ENCODE data around the gene STRBP.

STRBP gene

DNA sequence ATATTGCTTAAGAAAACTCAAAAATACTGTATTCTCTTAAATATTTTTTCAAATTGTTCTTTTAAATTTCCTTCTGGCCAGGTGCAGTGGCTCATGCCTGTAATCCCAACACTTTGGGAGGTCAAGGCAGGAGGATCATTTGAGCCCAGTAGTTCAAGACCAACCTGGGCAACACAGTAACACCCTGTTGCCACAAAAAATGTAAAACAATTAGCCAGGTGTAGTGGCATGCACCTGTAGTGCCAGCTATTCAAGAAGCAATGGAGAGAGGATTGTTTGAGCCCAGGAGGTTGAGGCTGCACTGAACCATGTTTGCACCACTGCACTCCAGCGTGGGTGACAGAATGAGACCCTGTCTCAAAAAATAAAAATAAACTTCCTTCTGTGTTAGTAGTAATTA is 94.3 kb downstream of the STRBP start:
- Mint-ChIP-seq H3K36me3 (peaks cover 3% of the 10 kb centered on the region), H3K27ac (no peak overlapping the region), H3K4me3 (no peak overlapping the region), H3K9me3 (no peaks in the 10 kb centered on the region), H3K4me1 (peaks cover 2% of the 10 kb centered on the region), H3K27me3 (no peaks in the 10 kb centered on the region)
- CTCF ChIA-PET = no interaction called here
- no peak for DNase-seq

- Mint-ChIP-seq H3K27ac (no peak overlapping the region), H3K27me3 (no peaks in the 10 kb centered on the region), H3K4me1 (peaks cover 2% of the 10 kb centered on the region), H3K9me3 (no peaks in the 10 kb centered on the region), H3K36me3 (peaks cover 3% of the 10 kb centered on the region), H3K4me3 (no peak overlapping the region)
- CTCF ChIA-PET = no interaction called here
- no peak for DNase-seq
These were observed 98.5 kb downstream of the STRBP start for GRCh38 chr9:123169926-123170325.

DNA sequence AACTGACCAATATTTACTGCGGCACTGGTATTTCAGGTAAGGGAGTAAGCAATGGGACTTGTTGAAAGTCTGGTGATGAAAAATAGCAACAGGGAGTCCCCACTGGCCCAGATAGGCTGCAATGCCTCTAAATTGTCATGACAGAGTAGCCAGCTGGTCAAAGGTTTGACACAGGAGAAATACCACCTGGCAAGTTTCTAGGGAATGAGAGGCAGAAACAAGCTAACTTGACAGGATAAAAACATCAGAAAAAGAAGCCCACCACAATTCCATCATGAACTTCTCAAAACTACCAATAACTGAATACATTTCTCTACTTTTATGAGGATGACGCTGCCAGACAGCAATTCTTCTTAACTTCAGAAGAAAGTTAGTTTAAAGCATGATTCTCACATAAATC is 99.8 kb downstream of the STRBP start:
- Mint-ChIP-seq H3K27ac (no peak overlapping the region), H3K9me3 (no peaks in the 10 kb centered on the region), H3K4me1 (no peaks in the 10 kb centered on the region), H3K4me3 (no peak overlapping the region), H3K27me3 (no peaks in the 10 kb centered on the region), H3K36me3 (peaks cover 3% of the 10 kb centered on the region)
- CTCF ChIA-PET = no interaction called here
- DNase-seq = no peak

DNA sequence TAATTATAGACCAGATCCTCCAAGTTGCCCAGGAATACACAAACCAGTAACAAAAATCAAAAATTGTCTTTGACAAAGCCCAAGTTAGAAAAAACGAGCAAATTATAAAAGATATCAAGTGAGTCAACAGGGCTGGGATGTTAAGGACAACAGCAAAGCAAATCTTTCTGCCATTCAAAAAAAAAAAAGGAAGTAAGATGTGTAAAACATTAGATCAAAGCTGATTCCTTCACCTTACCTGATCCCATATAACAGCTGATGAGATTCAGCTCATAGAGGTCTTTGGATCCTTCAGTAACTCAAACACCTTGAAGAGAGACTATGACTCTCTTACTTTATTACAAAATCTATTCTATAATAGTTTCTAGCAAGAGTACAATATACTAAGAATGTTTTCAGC is 100.9 kb downstream of the STRBP start:
- DNase-seq = no peak
- Mint-ChIP-seq H3K36me3 (peaks cover 3% of the 10 kb centered on the region), H3K27ac (no peak overlapping the region), H3K9me3 (no peaks in the 10 kb centered on the region), H3K4me3 (no peak overlapping the region), H3K4me1 (no peaks in the 10 kb centered on the region), H3K27me3 (no peaks in the 10 kb centered on the region)
- CTCF ChIA-PET = no interaction called here

DNA sequence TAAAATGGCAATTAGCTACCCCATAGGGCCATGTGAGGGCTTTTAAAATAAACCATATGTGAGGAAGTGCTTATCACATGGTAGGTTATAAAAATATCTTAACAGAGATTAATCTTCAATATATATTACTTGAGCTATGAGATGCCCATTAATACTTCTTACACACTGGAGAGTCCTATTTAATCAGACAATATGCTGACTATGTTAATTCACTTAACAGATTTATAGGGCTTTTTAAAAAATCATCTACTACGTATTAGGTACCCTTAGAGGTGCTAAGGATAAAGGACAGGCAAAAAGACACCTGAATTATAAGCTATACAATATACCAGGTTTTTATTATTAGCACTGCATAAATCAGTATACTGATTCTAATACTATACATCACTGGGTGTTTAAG is 102.6 kb downstream of the STRBP start:
- Mint-ChIP-seq H3K27ac (no peak overlapping the region), H3K4me1 (no peaks in the 10 kb centered on the region), H3K9me3 (no peaks in the 10 kb centered on the region), H3K27me3 (no peaks in the 10 kb centered on the region), H3K4me3 (no peak overlapping the region), H3K36me3 (peaks cover 3% of the 10 kb centered on the region)
- no peak for DNase-seq
- CTCF ChIA-PET = no interaction called here

DNA sequence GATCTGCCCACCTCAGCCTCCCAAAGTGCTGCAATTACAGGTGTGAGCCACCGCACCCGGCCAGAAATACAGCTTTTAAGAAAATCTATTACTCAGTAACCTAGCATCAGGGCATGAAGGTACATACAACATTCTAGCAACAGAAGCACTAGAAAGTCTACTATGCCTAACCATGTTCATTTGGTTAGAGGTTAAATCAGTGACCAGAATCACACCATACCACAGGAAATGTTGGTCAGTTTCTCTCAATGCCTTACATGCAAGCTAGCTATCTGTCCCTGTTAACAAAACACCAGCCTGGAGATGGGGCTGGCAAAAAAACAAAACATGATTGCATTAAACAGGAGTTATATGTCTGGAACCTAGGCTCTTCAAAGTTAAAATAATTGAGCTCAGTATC is 104.1 kb downstream of the STRBP start:
- H3K4me1 Mint-ChIP-seq = no peaks in the 10 kb centered on the region
- no peak overlapping the region for H3K27ac Mint-ChIP-seq
- peaks cover 3% of the 10 kb centered on the region for H3K36me3 Mint-ChIP-seq
- H3K27me3 Mint-ChIP-seq = no peaks in the 10 kb centered on the region
- no peak for DNase-seq
- H3K4me3 Mint-ChIP-seq = no peak overlapping the region
- H3K9me3 Mint-ChIP-seq = no peaks in the 10 kb centered on the region
- CTCF ChIA-PET = no interaction called here

DNA sequence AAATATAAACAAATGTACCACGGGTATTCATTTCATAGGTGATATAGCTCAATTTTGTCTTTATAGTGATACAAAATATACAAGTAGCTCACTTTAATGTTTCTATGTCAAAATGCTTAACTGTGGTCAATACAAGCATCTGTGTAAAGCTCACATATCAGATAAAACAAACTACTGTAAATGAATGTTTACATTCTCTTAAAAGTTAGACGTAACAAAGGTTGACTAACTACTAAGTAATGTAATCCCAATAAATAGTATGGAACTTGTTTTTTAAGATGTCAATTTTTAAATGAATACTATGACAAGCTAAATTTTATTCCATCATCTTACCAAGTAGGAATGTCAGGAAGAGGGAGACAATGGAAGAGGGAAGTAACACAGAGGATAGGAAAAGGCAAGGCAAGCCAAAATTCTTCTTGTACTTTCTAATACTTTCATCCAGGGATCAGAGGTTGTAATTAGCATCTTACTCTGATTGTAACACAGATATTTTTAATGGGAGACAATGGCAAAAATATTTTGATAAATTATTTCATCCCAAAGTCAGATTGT is 105.5 kb downstream of the STRBP start:
- H3K27ac Mint-ChIP-seq = no peak overlapping the region

GRCh38 chr9:123162360-123162759 is 106.0 kb downstream of the STRBP start:
- Mint-ChIP-seq H3K9me3 (no peaks in the 10 kb centered on the region), H3K36me3 (peaks cover 3% of the 10 kb centered on the region), H3K27ac (no peak overlapping the region), H3K27me3 (no peaks in the 10 kb centered on the region), H3K4me1 (no peaks in the 10 kb centered on the region), H3K4me3 (no peak overlapping the region)
- CTCF ChIA-PET = no interaction called here
- DNase-seq = no peak

More for the DNA sequence above, 105.5 kb downstream of the STRBP start:
- Mint-ChIP-seq H3K36me3 (no peaks in the 10 kb centered on the region), H3K4me3 (no peak overlapping the region), H3K9me3 (no peaks in the 10 kb centered on the region), H3K4me1 (no peaks in the 10 kb centered on the region), H3K27me3 (no peaks in the 10 kb centered on the region)
- no peak for DNase-seq
- CTCF ChIA-PET = no interaction called here

DNA sequence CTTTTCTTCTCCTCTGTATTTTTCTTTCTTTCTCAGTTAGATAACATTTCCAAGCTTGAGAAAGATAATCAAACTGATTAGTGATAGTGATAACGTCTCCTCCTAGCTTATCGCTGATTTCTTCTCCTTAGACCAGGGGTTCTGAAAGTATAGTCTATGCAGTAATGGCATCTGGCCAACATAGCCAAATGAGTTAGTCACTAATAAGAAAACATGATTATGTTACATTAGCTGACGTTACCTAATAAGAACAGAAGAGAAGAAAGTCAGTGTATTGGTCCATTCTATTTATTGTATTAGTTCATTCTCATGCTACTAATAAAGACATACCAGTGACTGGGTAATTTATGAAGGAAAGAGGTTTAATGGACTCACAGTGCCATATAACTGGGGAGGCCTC is 111.2 kb downstream of the STRBP start:
- Mint-ChIP-seq H3K36me3 (peaks cover 4% of the 10 kb centered on the region), H3K27me3 (no peaks in the 10 kb centered on the region)
- CTCF ChIA-PET = interaction anchor here (1.0 kb wide), 1 partner anchor 68 kb away, joined by 3 read pairs; no protein-coding TSS in a partner anchor

DNA sequence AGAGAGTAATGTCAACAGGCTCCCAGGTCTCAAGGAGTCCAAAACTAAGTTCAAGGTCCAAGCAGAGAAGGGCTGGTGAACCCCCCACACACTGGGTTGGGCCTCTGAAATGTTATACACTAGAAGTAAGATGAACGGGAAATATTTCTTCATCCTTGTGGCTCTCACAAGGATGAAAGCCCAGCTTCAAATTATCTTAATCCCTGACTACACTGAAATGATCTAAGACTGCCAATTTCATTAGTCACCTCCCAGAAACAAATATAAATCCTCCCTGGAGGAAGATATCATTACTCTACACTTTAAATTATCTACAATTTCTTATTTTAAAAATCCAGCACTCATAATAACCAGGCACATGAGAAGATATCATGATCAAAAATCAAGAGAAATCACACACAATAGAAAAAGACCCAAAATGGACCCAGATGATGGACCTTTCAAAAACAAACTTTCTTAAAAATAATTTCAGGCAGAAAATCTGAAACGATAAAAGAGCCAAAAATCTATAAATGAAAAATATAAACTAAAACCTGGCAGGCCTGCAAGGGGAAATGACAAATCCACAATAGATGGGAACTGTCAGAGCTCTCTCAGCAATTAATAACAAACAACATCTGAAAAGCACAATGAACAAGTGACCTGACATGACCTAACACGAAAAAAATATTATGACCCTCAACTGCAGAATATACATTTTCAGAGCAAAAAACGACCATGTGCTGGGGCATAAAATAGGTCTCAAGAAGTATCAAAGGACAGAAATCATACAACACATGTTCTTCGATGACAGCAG is 117.5 kb downstream of the STRBP start:
- no peak for DNase-seq
- H3K4me1 Mint-ChIP-seq = no peaks in the 10 kb centered on the region
- no peak overlapping the region for H3K27ac Mint-ChIP-seq
- no peak overlapping the region for H3K4me3 Mint-ChIP-seq
- H3K27me3 Mint-ChIP-seq = no peaks in the 10 kb centered on the region
- CTCF ChIA-PET = no interaction called here
- H3K9me3 Mint-ChIP-seq = no peaks in the 10 kb centered on the region
- H3K36me3 Mint-ChIP-seq = peaks cover 4% of the 10 kb centered on the region

More for the DNA sequence above, 111.2 kb downstream of the STRBP start:
- H3K4me3 Mint-ChIP-seq = no peak overlapping the region
- no peak for DNase-seq
- no peaks in the 10 kb centered on the region for H3K9me3 Mint-ChIP-seq
- no peaks in the 10 kb centered on the region for H3K4me1 Mint-ChIP-seq
- no peak overlapping the region for H3K27ac Mint-ChIP-seq

GRCh38 chr9:123149067-123149466 is 119.3 kb downstream of the STRBP start:
- Mint-ChIP-seq H3K9me3 (no peaks in the 10 kb centered on the region), H3K27me3 (no peaks in the 10 kb centered on the region), H3K4me3 (no peak overlapping the region), H3K36me3 (peaks cover 4% of the 10 kb centered on the region), H3K27ac (no peak overlapping the region), H3K4me1 (no peaks in the 10 kb centered on the region)
- no peak for DNase-seq
- CTCF ChIA-PET = no interaction called here

- Mint-ChIP-seq H3K9me3 (no peaks in the 10 kb centered on the region), H3K4me3 (no peak overlapping the region), H3K27ac (peak overlapping the region; percentile 39), H3K27me3 (no peaks in the 10 kb centered on the region), H3K4me1 (peaks cover 3% of the 10 kb centered on the region), H3K36me3 (no peaks in the 10 kb centered on the region)
- CTCF ChIA-PET = no interaction called here
- DNase-seq = no peak
These were observed 130.2 kb downstream of the STRBP start for GRCh38 chr9:123138163-123138562.

DNA sequence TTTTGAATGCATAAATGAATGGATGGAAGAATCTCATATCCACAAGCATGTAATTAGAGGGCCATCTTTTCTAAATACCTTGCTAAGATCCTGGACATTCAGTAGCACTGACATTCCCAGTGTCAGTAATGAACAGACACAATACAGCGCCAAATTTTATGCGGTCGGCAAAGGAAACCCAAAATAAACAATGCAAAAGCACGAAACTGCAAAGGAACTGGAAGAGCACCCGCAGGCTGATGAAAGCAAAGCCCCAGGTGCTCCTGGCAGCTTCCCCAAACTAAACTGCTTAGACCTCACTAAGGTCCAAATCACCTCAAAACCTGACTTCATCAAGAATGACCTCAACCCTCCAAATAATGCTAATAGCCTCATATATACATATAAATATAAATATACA is 133.0 kb downstream of the STRBP start:
- H3K4me1 Mint-ChIP-seq = peaks cover 3% of the 10 kb centered on the region
- CTCF ChIA-PET = no interaction called here

DNA sequence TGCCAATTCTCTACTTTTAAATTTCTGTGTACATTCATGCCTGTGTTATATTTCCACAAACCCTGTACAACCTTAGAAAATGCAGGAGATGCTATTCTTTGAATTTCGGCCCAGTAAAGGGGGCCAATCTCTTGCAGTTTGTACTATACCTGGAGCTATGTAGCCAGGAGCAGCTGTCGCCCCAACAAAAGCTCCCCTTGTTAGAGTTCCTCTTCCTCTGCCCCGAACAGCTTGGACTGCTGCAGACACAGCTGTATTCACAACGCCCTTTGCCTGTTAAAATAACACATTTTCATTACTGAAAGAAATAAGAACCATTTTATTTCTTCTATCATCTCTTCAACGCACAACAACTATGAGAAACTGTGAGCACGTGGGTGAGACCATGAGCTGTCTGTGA is 135.7 kb downstream of the STRBP start:
- CTCF ChIA-PET = no interaction called here
- Mint-ChIP-seq H3K27me3 (no peaks in the 10 kb centered on the region), H3K4me3 (no peak overlapping the region), H3K36me3 (peaks cover 2% of the 10 kb centered on the region), H3K27ac (no peak overlapping the region), H3K9me3 (no peaks in the 10 kb centered on the region), H3K4me1 (no peaks in the 10 kb centered on the region)
- no peak for DNase-seq

More for the DNA sequence above, 133.0 kb downstream of the STRBP start:
- Mint-ChIP-seq H3K4me3 (no peak overlapping the region), H3K27me3 (no peaks in the 10 kb centered on the region), H3K9me3 (no peaks in the 10 kb centered on the region), H3K27ac (no peak overlapping the region), H3K36me3 (no peaks in the 10 kb centered on the region)
- no peak for DNase-seq

GRCh38 chr9:123131993-123132392 is 136.4 kb downstream of the STRBP start:
- Mint-ChIP-seq H3K27ac (no peak overlapping the region), H3K27me3 (no peaks in the 10 kb centered on the region), H3K36me3 (peaks cover 2% of the 10 kb centered on the region), H3K4me3 (no peak overlapping the region), H3K9me3 (no peaks in the 10 kb centered on the region), H3K4me1 (no peaks in the 10 kb centered on the region)
- CTCF ChIA-PET = no interaction called here
- no peak for DNase-seq

Data from activated naive CD4-positive, alpha-beta T cell treated with anti-CD3 and anti-CD28 coated beads, Interleukin-2, amount 10 ng/mL, durations not matched to agents 7 days and 5 days (primary cell).